Loucy (cell line): ENCODE data around the gene GPHN.

Experiments
- H2AFZ ChIP-seq: fragments of 200-600 bp; sonication (generic); 2 replicates; pipeline ENCODE4 v1.6.0; 2016; ENCODE audit warnings: antibody characterized with exemption, mild to moderate bottlenecking, low read length, moderate library complexity
- H3F3A ChIP-seq: fragments of 200-600 bp; 2 replicates; pipeline ENCODE4 v1.6.0; 2016; ENCODE audit warnings: antibody characterized with exemption, low read depth, mild to moderate bottlenecking
- H3K27me3 ChIP-seq: fragments of 200-600 bp; sonication (generic); 2 replicates; pipeline ENCODE4 v1.6.1; 2014; ENCODE audit warnings: low read length, mild to moderate bottlenecking; ENCODE audit not compliant: insufficient read depth, poor library complexity, severe bottlenecking
- H3K36me3 ChIP-seq: fragments of 200-600 bp; sonication (generic); 2 replicates; pipeline ENCODE4 v1.6.1; 2016; ENCODE audit warnings: low read length; ENCODE audit not compliant: insufficient read depth
- H3K4me1 ChIP-seq: fragments of 200-600 bp; sonication (generic); 2 replicates; pipeline ENCODE4 v1.5.1; 2014; ENCODE audit warnings: low read length, mild to moderate bottlenecking; ENCODE audit not compliant: insufficient read depth, poor library complexity, severe bottlenecking
- H3K4me2 ChIP-seq: fragments of 200-600 bp; sonication (generic); 2 replicates; pipeline ENCODE4 v1.6.0; 2014; ENCODE audit warnings: antibody characterized with exemption, low read length, low read depth, mild to moderate bottlenecking; ENCODE audit not compliant: poor library complexity, severe bottlenecking
- H3K4me3 ChIP-seq: fragments of 200-600 bp; sonication (generic); 2 replicates; pipeline ENCODE4 v1.5.1; 2014; ENCODE audit warnings: low read length, mild to moderate bottlenecking, mixed read lengths; ENCODE audit not compliant: poor library complexity, severe bottlenecking
- H3K79me2 ChIP-seq: fragments of 200-600 bp; sonication (generic); 2 replicates; pipeline ENCODE4 v1.6.1; 2014; ENCODE audit warnings: low read length; ENCODE audit not compliant: insufficient read depth
- H3K9ac ChIP-seq: fragments of 200-600 bp; sonication (generic); 2 replicates; pipeline ENCODE4 v1.6.0; 2014; ENCODE audit warnings: mild to moderate bottlenecking, low read depth, low read length, moderate library complexity; ENCODE audit not compliant: poor library complexity, severe bottlenecking
- H3K9me2 ChIP-seq: fragments of 200-600 bp; sonication (generic); replicated peaks from 2 replicates; pipeline ENCODE4 v1.6.1; 2016; ENCODE audit warnings: low read depth, low read length, mixed read lengths
- H3K9me3 ChIP-seq: fragments of 200-600 bp; sonication (generic); 2 replicates; pipeline ENCODE4 v1.6.1; 2014; ENCODE audit warnings: mild to moderate bottlenecking, antibody characterized with exemption, low read length, low read depth; ENCODE audit not compliant: insufficient read depth
- H4K20me1 ChIP-seq: fragments of 200-600 bp; sonication (generic); 2 replicates; pipeline ENCODE4 v1.6.0; 2014; ENCODE audit warnings: antibody characterized with exemption, low read length, mild to moderate bottlenecking; ENCODE audit not compliant: insufficient read depth, poor library complexity, severe bottlenecking
- CTCF ChIP-seq: fragments of 200-600 bp; sonication (generic); conservative IDR thresholded peaks from 2 replicates; pipeline ENCODE4 v1.5.1; 2014; ENCODE audit warnings: mild to moderate bottlenecking, antibody characterized with exemption, low read length
- EZH2phosphoT487 ChIP-seq: fragments of 200-600 bp; IDR thresholded peaks from 2 replicates; pipeline ENCODE4 v1.6.1; 2018; ENCODE audit warnings: antibody characterized with exemption, mild to moderate bottlenecking, moderate library complexity, borderline replicate concordance

GPHN gene

GRCh38 chr14:67141146-67141900, 633.4 kb downstream of the GPHN start:
- no peak for TF ChIP-seq EZH2phosphoT487
- TF ChIP-seq CTCF: no peak
- Histone ChIP-seq H3K9me2 (no peaks in the 10 kb centered on the region), H3K36me3 (no peaks in the 10 kb centered on the region; the same call in 1 of the 2 replicates), H3K4me3 (no peak overlapping the region), H2AFZ (no peak overlapping the region), H3K4me2 (no peak overlapping the region), H3K9ac (no peak overlapping the region), H3K27me3 (no peaks in the 10 kb centered on the region), H3F3A (no peaks in the 10 kb centered on the region), H3K79me2 (no peaks in the 10 kb centered on the region), H3K4me1 (no peaks in the 10 kb centered on the region), H3K9me3 (no peaks in the 10 kb centered on the region), H4K20me1 (no peaks in the 10 kb centered on the region)

- H3K9ac ChIP-seq: no peak overlapping the region
- H3K4me3 ChIP-seq: no peak overlapping the region
- H3K27me3 ChIP-seq: no peaks in the 10 kb centered on the region
- H4K20me1 ChIP-seq: no peaks in the 10 kb centered on the region
- H3K4me1 ChIP-seq: no peaks in the 10 kb centered on the region
- H3K9me3 ChIP-seq: no peaks in the 10 kb centered on the region
- H3F3A ChIP-seq: no peaks in the 10 kb centered on the region
- H2AFZ ChIP-seq: no peak overlapping the region
- no peaks in the 10 kb centered on the region for H3K9me2 ChIP-seq
- H3K79me2 ChIP-seq: no peaks in the 10 kb centered on the region
- TF ChIP-seq CTCF: no peak
- no peak for TF ChIP-seq EZH2phosphoT487
- no peaks in the 10 kb centered on the region for H3K36me3 ChIP-seq
- H3K4me2 ChIP-seq: no peak overlapping the region
Measured at GRCh38 chr14:67151082-67151666, 643.2 kb downstream of the GPHN start.

GRCh38 chr14:67158566-67158965, 650.6 kb downstream of the GPHN start:
- Histone ChIP-seq H3K79me2 (no peaks in the 10 kb centered on the region), H4K20me1 (no peaks in the 10 kb centered on the region), H3K4me2 (no peak overlapping the region), H3K4me3 (no peak overlapping the region), H3K9me3 (no peaks in the 10 kb centered on the region), H2AFZ (no peak overlapping the region), H3K9ac (no peak overlapping the region), H3K27me3 (no peaks in the 10 kb centered on the region), H3K9me2 (no peaks in the 10 kb centered on the region), H3F3A (no peaks in the 10 kb centered on the region), H3K36me3 (no peaks in the 10 kb centered on the region), H3K4me1 (no peaks in the 10 kb centered on the region)
- TF ChIP-seq CTCF: no peak
- TF ChIP-seq EZH2phosphoT487: no peak
